ENCODE results near the gene PCNX2. TPM values are rescaled to one million over a fixed set of nuclear protein-coding genes. Genes with fewer than 3 reads are reported as not detected.
A peak's percentile ranks its signal among the peaks of the same experiment; 100 is the strongest.

The PCNX2 gene
- total and polyA plus RNA-seq, 10 of the 15 experiments (the other 5 are each of a cell fraction or from before 2014, with no cell fraction given), result 2.1 to 16.4 (median 8.1) TPM

DNA sequence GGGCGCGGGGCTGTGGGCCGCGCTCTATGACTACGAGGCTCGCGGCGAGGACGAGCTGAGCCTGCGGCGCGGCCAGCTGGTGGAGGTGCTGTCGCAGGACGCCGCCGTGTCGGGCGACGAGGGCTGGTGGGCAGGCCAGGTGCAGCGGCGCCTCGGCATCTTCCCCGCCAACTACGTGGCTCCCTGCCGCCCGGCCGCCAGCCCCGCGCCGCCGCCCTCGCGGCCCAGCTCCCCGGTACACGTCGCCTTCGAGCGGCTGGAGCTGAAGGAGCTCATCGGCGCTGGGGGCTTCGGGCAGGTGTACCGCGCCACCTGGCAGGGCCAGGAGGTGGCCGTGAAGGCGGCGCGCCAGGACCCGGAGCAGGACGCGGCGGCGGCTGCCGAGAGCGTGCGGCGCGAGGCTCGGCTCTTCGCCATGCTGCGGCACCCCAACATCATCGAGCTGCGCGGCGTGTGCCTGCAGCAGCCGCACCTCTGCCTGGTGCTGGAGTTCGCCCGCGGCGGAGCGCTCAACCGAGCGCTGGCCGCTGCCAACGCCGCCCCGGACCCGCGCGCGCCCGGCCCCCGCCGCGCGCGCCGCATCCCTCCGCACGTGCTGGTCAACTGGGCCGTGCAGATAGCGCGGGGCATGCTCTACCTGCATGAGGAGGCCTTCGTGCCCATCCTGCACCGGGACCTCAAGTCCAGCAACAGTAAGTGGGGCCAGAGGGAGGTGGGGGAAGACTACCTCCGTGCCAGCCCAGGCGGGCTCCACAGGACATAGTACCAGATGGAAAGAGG is 32.8 kb upstream of the PCNX2 start:
- TF ChIP-seq DPF2 (IDR thresholded peaks at IDR 0.05), result 0 out of 2 replicates have a peak, but pooled peaks have one; percentile 50
- no peak for TF ChIP-seq ATF7 (IDR thresholded peaks at IDR 0.05; ENCODE audit: low read depth)
- 0 out of 2 replicates have a peak, but pooled peaks have one; percentile 46 for TF ChIP-seq IKZF1 (conservative IDR thresholded peaks at IDR 0.05)
- peak; percentile 38 for TF ChIP-seq HDAC6 (IDR thresholded peaks at IDR 0.05; ENCODE audit: unreplicated experiment)
- peak in 1 of 2 experiments; percentile 75; a peak in 2 of 4 replicates for TF ChIP-seq BHLHE40 (IDR thresholded peaks at IDR 0.05; ENCODE audit: borderline replicate concordance in 1 of 2, low read depth in 2 of 2, low read length in 1 of 2)
- H3K79me2 ChIP-seq (ENCODE audit: control insufficient read depth, insufficient read depth, low read length), result no peaks in the 10 kb centered on the region
- H3K9me3 ChIP-seq (replicated peaks; ENCODE audit: control insufficient read depth, insufficient read depth, low read length), result no peaks in the 10 kb centered on the region
- WGBS (ENCODE audit: insufficient coverage, insufficient replicate concordance, low lambda C conversion rate, missing lambda C conversion rate), result 8% methylated on average over 67 of the region's 96 CpGs
- H3K4me1 ChIP-seq (ENCODE audit: control insufficient read depth, insufficient read depth, low read length), result no peaks in the 10 kb centered on the region; the same call in 1 of the 2 replicates
- ChIA-PET SMC1A (ENCODE audit: uncharacterized antibody, unreplicated experiment) (no interaction called here), CTCF (no interaction called here), RAD21 (ENCODE audit: unreplicated experiment) (no interaction called here), POLR2A (no interaction called here)
- intact Hi-C loops (cut with micrococcal nuclease; ENCODE audit: unreplicated experiment), result no loop called here
- in situ Hi-C loops (cut with MboI), result no loop called here
- H4K20me1 ChIP-seq (ENCODE audit: control insufficient read depth, insufficient read depth), result no peaks in the 10 kb centered on the region
- H3K36me3 ChIP-seq (ENCODE audit: control insufficient read depth in 2 of 2, insufficient read depth in 2 of 2, low read length in 1 of 2), result no peaks in the 10 kb centered on the region
- BruUV-seq (replicated peaks), result no TSS peak
- FAIRE-seq (no peak), ATAC-seq (peak; percentile 30), DNase-seq (ENCODE audit: low read depth, low spot score) (no peak)
- peaks cover 0 to 3% of the 10 kb centered on the region in 2 experiments for H3K27me3 ChIP-seq (replicated peaks in 1 of 2; ENCODE audit: control insufficient read depth in 2 of 2, insufficient read depth in 2 of 2, low read length in 1 of 2)
- H3K4me2 ChIP-seq (ENCODE audit: control insufficient read depth, insufficient read depth), result peak overlapping the region; percentile 94
- H2AFZ ChIP-seq (ENCODE audit: control insufficient read depth, low read depth, low read length), result peak overlapping the region; percentile 79
- H3K4me3 ChIP-seq, result peak overlapping the region; percentile 57; the same call in 1 of the 2 replicates
- no peak overlapping the region for H3K9ac ChIP-seq (ENCODE audit: control insufficient read depth, insufficient read depth, low read length)
- H3K27ac ChIP-seq (ENCODE audit: control insufficient read depth, insufficient read depth), result no peak overlapping the region

DNA sequence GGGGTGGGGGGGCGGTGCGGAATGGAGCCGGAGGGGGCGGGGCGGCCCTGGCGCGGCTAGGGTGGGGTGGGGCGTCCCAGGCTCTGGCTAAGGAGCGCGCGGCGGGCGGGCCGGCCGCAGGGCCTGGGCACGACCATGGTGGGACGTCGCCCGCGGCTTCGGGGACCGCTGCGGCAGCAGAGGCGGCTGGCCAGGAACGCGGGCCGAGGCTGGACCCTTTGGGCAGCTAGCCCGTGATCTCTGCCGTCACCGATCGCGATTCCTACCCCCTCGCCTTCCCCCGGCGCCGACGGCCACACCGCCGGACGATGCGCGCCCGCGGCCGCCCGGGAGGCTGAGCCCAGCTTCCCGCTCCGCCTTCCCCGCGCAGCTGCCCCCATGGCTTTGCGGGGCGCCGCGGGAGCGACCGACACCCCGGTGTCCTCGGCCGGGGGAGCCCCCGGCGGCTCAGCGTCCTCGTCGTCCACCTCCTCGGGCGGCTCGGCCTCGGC is 32.2 kb upstream of the PCNX2 start, which contains the start of gene MAP3K21:
MAP3K21 (plus strand) TSS at position 74 of the 491 bp plus-strand sequence; CDS start at position 379, 305 bp downstream.
- ATAC-seq, result peak; percentile 75
- intact Hi-C loops (cut with micrococcal nuclease; ENCODE audit: unreplicated experiment), result no loop called here
- RAD21 ChIA-PET (ENCODE audit: unreplicated experiment), result no interaction called here
- H3K9me3 ChIP-seq (replicated peaks; ENCODE audit: control insufficient read depth, insufficient read depth, low read length), result no peaks in the 10 kb centered on the region
- SMC1A ChIA-PET (ENCODE audit: uncharacterized antibody, unreplicated experiment), result no interaction called here
- peak within 1 kb of the TSS; percentile 94 for H3K4me2 ChIP-seq (ENCODE audit: control insufficient read depth, insufficient read depth)
- H3K4me3 ChIP-seq, result peak within 1 kb of the TSS; percentile 57; the same call in 1 of the 2 replicates
- no peak for FAIRE-seq
- in situ Hi-C loops (cut with MboI), result no loop called here
- H2AFZ ChIP-seq (ENCODE audit: control insufficient read depth, low read depth, low read length), result peak within 1 kb of the TSS; percentile 79
- no TSS peak for BruUV-seq (replicated peaks)
- WGBS (ENCODE audit: insufficient coverage, insufficient replicate concordance, low lambda C conversion rate, missing lambda C conversion rate), result 2% methylated on average over 41 of the region's 68 CpGs
- H3K27ac ChIP-seq (ENCODE audit: control insufficient read depth, insufficient read depth), result no peak within 1 kb of the TSS
- POLR2A ChIA-PET, result no interaction called here
- no peak for DNase-seq (ENCODE audit: low read depth, low spot score)
- no peak within 1 kb of the TSS for H3K9ac ChIP-seq (ENCODE audit: control insufficient read depth, insufficient read depth, low read length)
- H3K79me2 ChIP-seq (ENCODE audit: control insufficient read depth, insufficient read depth, low read length), result no peaks in the 10 kb centered on the region
- CTCF ChIA-PET, result no interaction called here
- H3K4me1 ChIP-seq (ENCODE audit: control insufficient read depth, insufficient read depth, low read length), result no peaks in the 10 kb centered on the region; the same call in 1 of the 2 replicates
- no peaks in the 10 kb centered on the region for H4K20me1 ChIP-seq (ENCODE audit: control insufficient read depth, insufficient read depth)
- no peaks in the 10 kb centered on the region for H3K36me3 ChIP-seq (ENCODE audit: control insufficient read depth in 2 of 2, insufficient read depth in 2 of 2, low read length in 1 of 2)
- H3K27me3 ChIP-seq (replicated peaks in 1 of 2; ENCODE audit: control insufficient read depth in 2 of 2, insufficient read depth in 2 of 2, low read length in 1 of 2), result peaks cover 0 to 3% of the 10 kb centered on the region in 2 experiments
- no peak for TF ChIP-seq ZSCAN29 (IDR thresholded peaks at IDR 0.05)
- no peak for TF ChIP-seq ZNF384 (IDR thresholded peaks at IDR 0.05; ENCODE audit: borderline replicate concordance, low read depth, low read length)
- TF ChIP-seq RFX5 (IDR thresholded peaks at IDR 0.05; ENCODE audit: low read depth, low read length), result no peak
- TF ChIP-seq BMI1 (IDR thresholded peaks at IDR 0.05; ENCODE audit: borderline replicate concordance), result no peak
- TF ChIP-seq ZNF622 (IDR thresholded peaks at IDR 0.05), result no peak
- TF ChIP-seq, protein P1, sequence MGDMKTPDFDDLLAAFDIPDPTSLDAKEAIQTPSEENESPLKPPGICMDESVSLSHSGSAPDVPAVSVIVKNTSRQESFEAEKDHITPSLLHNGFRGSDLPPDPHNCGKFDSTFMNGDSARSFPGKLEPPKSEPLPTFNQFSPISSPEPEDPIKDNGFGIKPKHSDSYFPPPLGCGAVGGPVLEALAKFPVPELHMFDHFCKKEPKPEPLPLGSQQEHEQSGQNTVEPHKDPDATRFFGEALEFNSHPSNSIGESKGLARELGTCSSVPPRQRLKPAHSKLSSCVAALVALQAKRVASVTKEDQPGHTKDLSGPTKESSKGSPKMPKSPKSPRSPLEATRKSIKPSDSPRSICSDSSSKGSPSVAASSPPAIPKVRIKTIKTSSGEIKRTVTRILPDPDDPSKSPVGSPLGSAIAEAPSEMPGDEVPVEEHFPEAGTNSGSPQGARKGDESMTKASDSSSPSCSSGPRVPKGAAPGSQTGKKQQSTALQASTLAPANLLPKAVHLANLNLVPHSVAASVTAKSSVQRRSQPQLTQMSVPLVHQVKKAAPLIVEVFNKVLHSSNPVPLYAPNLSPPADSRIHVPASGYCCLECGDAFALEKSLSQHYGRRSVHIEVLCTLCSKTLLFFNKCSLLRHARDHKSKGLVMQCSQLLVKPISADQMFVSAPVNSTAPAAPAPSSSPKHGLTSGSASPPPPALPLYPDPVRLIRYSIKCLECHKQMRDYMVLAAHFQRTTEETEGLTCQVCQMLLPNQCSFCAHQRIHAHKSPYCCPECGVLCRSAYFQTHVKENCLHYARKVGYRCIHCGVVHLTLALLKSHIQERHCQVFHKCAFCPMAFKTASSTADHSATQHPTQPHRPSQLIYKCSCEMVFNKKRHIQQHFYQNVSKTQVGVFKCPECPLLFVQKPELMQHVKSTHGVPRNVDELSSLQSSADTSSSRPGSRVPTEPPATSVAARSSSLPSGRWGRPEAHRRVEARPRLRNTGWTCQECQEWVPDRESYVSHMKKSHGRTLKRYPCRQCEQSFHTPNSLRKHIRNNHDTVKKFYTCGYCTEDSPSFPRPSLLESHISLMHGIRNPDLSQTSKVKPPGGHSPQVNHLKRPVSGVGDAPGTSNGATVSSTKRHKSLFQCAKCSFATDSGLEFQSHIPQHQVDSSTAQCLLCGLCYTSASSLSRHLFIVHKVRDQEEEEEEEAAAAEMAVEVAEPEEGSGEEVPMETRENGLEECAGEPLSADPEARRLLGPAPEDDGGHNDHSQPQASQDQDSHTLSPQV (IDR thresholded peaks at IDR 0.05), result no peak
- no peak for TF ChIP-seq RB1 (IDR thresholded peaks at IDR 0.05; ENCODE audit: borderline replicate concordance)
- no peak for TF ChIP-seq YBX1 (IDR thresholded peaks at IDR 0.05)
- TF ChIP-seq DPF2 (IDR thresholded peaks at IDR 0.05), result no peak
- peak; percentile 45 for TF ChIP-seq IKZF1 (conservative IDR thresholded peaks at IDR 0.05)
- no peak for TF ChIP-seq NRF1 (conservative IDR thresholded peaks at IDR 0.05; ENCODE audit: low read depth, low read length)

All from GM12878 (cell line).